ENCODE measurements around the gene TNXB.

The TNXB gene

GRCh38 chr6:32088487-32089049 lies 20.6 kb downstream of the TNXB start:
- H3K4me3 ChIP-seq (ENCODE audit: control insufficient read depth, low read depth, low read length), result no peak overlapping the region
- DNase-seq (ENCODE audit: low read depth), result no peak
- no peak for TF ChIP-seq CTCF (conservative IDR thresholded peaks at IDR 0.05; ENCODE audit: control insufficient read depth, insufficient read depth, low read depth, low read length)

GRCh38 chr6:32087574-32088486 lies 21.3 kb downstream of the TNXB start:
- peak; percentile 30 for TF ChIP-seq CTCF (conservative IDR thresholded peaks at IDR 0.05; ENCODE audit: control insufficient read depth, insufficient read depth, low read depth, low read length)
- DNase-seq (ENCODE audit: low read depth), result peak; percentile 67
- H3K4me3 ChIP-seq (ENCODE audit: control insufficient read depth, low read depth, low read length), result no peak overlapping the region

- peak; percentile 92 for DNase-seq (ENCODE audit: low read depth)
- TF ChIP-seq CTCF (conservative IDR thresholded peaks at IDR 0.05; ENCODE audit: control insufficient read depth, insufficient read depth, low read depth, low read length), result no peak
- H3K4me3 ChIP-seq (ENCODE audit: control insufficient read depth, low read depth, low read length), result no peak overlapping the region
Measured at GRCh38 chr6:32086661-32087573, 22.2 kb downstream of the TNXB start.

- DNase-seq (ENCODE audit: low read depth), result no peak
- no peak for TF ChIP-seq CTCF (conservative IDR thresholded peaks at IDR 0.05; ENCODE audit: control insufficient read depth, insufficient read depth, low read depth, low read length)
- no peak overlapping the region for H3K4me3 ChIP-seq (ENCODE audit: control insufficient read depth, low read depth, low read length)
Measured at GRCh38 chr6:32085759-32086459, 23.2 kb downstream of the TNXB start.

- TF ChIP-seq CTCF (conservative IDR thresholded peaks at IDR 0.05; ENCODE audit: control insufficient read depth, insufficient read depth, low read depth, low read length), result no peak
- DNase-seq (ENCODE audit: low read depth), result no peak
- no peak overlapping the region for H3K4me3 ChIP-seq (ENCODE audit: control insufficient read depth, low read depth, low read length)
Measured at GRCh38 chr6:32084780-32085179, 24.4 kb downstream of the TNXB start.

All from fibroblast of mammary gland (primary cell).